ENCODE data around the gene POU2AF3.
"Not testable (repeated sequence)": the region's sequence is repeated elsewhere in the genome, so short reads cannot be mapped to it uniquely, and the experiment has no call there.

The POU2AF3 gene

GRCh38 chr11:111307472-111308108 is 9.2 kb downstream of the POU2AF3 start:
- Histone ChIP-seq H3K4me3 (ENCODE audit: insufficient read length, low read depth) (no peak overlapping the region), H3K27me3 (ENCODE audit: insufficient read depth, insufficient read length) (no peaks in the 10 kb centered on the region), H3K36me3 (ENCODE audit: insufficient read depth, insufficient read length, low read length) (no peaks in the 10 kb centered on the region), H3K4me1 (ENCODE audit: insufficient read depth, insufficient read length) (no peaks in the 10 kb centered on the region), H3K9me3 (ENCODE audit: insufficient read depth, low read length) (no peaks in the 10 kb centered on the region), H3K9ac (ENCODE audit: insufficient read length, low read depth) (no peak overlapping the region)
- TF ChIP-seq ZNF274 (IDR thresholded peaks at IDR 0.05; ENCODE audit: low read depth, low read length) (no peak), YY1 (IDR thresholded peaks at IDR 0.05; ENCODE audit: insufficient read depth, insufficient read length) (no peak), SUZ12 (IDR thresholded peaks at IDR 0.05; ENCODE audit: extremely low read depth, insufficient read depth, insufficient read length) (no peak)
- DNase-seq (ENCODE audit: low read depth, low spot score), result no peak

GRCh38 chr11:111308140-111308539 is 9.8 kb downstream of the POU2AF3 start:
- Histone ChIP-seq H3K4me1 (ENCODE audit: insufficient read depth, insufficient read length) (no peaks in the 10 kb centered on the region), H3K27me3 (ENCODE audit: insufficient read depth, insufficient read length) (no peaks in the 10 kb centered on the region), H3K9ac (ENCODE audit: insufficient read length, low read depth) (no peak overlapping the region), H3K4me3 (ENCODE audit: insufficient read length, low read depth) (no peak overlapping the region), H3K36me3 (ENCODE audit: insufficient read depth, insufficient read length, low read length) (no peaks in the 10 kb centered on the region), H3K9me3 (ENCODE audit: insufficient read depth, low read length) (no peaks in the 10 kb centered on the region)
- no peak for TF ChIP-seq ZNF274 (IDR thresholded peaks at IDR 0.05; ENCODE audit: low read depth, low read length)
- TF ChIP-seq SUZ12 (IDR thresholded peaks at IDR 0.05; ENCODE audit: extremely low read depth, insufficient read depth, insufficient read length), result no peak
- no peak for TF ChIP-seq YY1 (IDR thresholded peaks at IDR 0.05; ENCODE audit: insufficient read depth, insufficient read length)
- DNase-seq (ENCODE audit: low read depth, low spot score), result no peak

GRCh38 chr11:111309215-111309915 is 11.0 kb downstream of the POU2AF3 start:
- Histone ChIP-seq H3K36me3 (ENCODE audit: insufficient read depth, insufficient read length, low read length) (no peaks in the 10 kb centered on the region), H3K9ac (ENCODE audit: insufficient read length, low read depth) (no peak overlapping the region), H3K4me3 (ENCODE audit: insufficient read length, low read depth) (no peak overlapping the region), H3K9me3 (ENCODE audit: insufficient read depth, low read length) (no peaks in the 10 kb centered on the region), H3K4me1 (ENCODE audit: insufficient read depth, insufficient read length) (no peaks in the 10 kb centered on the region), H3K27me3 (ENCODE audit: insufficient read depth, insufficient read length) (no peaks in the 10 kb centered on the region)
- DNase-seq (ENCODE audit: low read depth, low spot score), result no peak
- TF ChIP-seq SUZ12 (IDR thresholded peaks at IDR 0.05; ENCODE audit: extremely low read depth, insufficient read depth, insufficient read length) (no peak), YY1 (IDR thresholded peaks at IDR 0.05; ENCODE audit: insufficient read depth, insufficient read length) (no peak), ZNF274 (IDR thresholded peaks at IDR 0.05; ENCODE audit: low read depth, low read length) (no peak)

GRCh38 chr11:111310088-111310487 is 11.7 kb downstream of the POU2AF3 start:
- H3K9me3 ChIP-seq (ENCODE audit: insufficient read depth, low read length), result no peaks in the 10 kb centered on the region
- H3K27me3 ChIP-seq (ENCODE audit: insufficient read depth, insufficient read length), result no peaks in the 10 kb centered on the region
- no peak for DNase-seq (ENCODE audit: low read depth, low spot score)
- H3K36me3 ChIP-seq (ENCODE audit: insufficient read depth, insufficient read length, low read length), result no peaks in the 10 kb centered on the region
- no peak overlapping the region for H3K4me3 ChIP-seq (ENCODE audit: insufficient read length, low read depth)
- H3K9ac ChIP-seq (ENCODE audit: insufficient read length, low read depth), result no peak overlapping the region
- H3K4me1 ChIP-seq (ENCODE audit: insufficient read depth, insufficient read length), result no peaks in the 10 kb centered on the region
- TF ChIP-seq ZNF274 (IDR thresholded peaks at IDR 0.05; ENCODE audit: low read depth, low read length) (no peak), SUZ12 (IDR thresholded peaks at IDR 0.05; ENCODE audit: extremely low read depth, insufficient read depth, insufficient read length) (no peak), YY1 (IDR thresholded peaks at IDR 0.05; ENCODE audit: insufficient read depth, insufficient read length) (no peak)

- no peak overlapping the region for H3K9ac ChIP-seq (ENCODE audit: insufficient read length, low read depth)
- no peaks in the 10 kb centered on the region for H3K27me3 ChIP-seq (ENCODE audit: insufficient read depth, insufficient read length)
- H3K9me3 ChIP-seq (ENCODE audit: insufficient read depth, low read length), result no peaks in the 10 kb centered on the region
- TF ChIP-seq ZNF274 (IDR thresholded peaks at IDR 0.05; ENCODE audit: low read depth, low read length) (no peak), YY1 (IDR thresholded peaks at IDR 0.05; ENCODE audit: insufficient read depth, insufficient read length) (no peak), SUZ12 (IDR thresholded peaks at IDR 0.05; ENCODE audit: extremely low read depth, insufficient read depth, insufficient read length) (no peak)
- no peak for DNase-seq (ENCODE audit: low read depth, low spot score)
- H3K4me3 ChIP-seq (ENCODE audit: insufficient read length, low read depth), result no peak overlapping the region
- H3K4me1 ChIP-seq (ENCODE audit: insufficient read depth, insufficient read length), result no peaks in the 10 kb centered on the region
- H3K36me3 ChIP-seq (ENCODE audit: insufficient read depth, insufficient read length, low read length), result no peaks in the 10 kb centered on the region
Measured at GRCh38 chr11:111310723-111311122, 12.4 kb downstream of the POU2AF3 start.

- DNase-seq (ENCODE audit: low read depth, low spot score), result no peak
- Histone ChIP-seq H3K27me3 (ENCODE audit: insufficient read depth, insufficient read length) (no peaks in the 10 kb centered on the region), H3K36me3 (ENCODE audit: insufficient read depth, insufficient read length, low read length) (no peaks in the 10 kb centered on the region), H3K9ac (ENCODE audit: insufficient read length, low read depth) (no peak overlapping the region), H3K4me3 (ENCODE audit: insufficient read length, low read depth) (no peak overlapping the region), H3K4me1 (ENCODE audit: insufficient read depth, insufficient read length) (no peaks in the 10 kb centered on the region), H3K9me3 (ENCODE audit: insufficient read depth, low read length) (no peaks in the 10 kb centered on the region)
- TF ChIP-seq SUZ12 (IDR thresholded peaks at IDR 0.05; ENCODE audit: extremely low read depth, insufficient read depth, insufficient read length), result no peak
- TF ChIP-seq YY1 (IDR thresholded peaks at IDR 0.05; ENCODE audit: insufficient read depth, insufficient read length), result no peak
- TF ChIP-seq ZNF274 (IDR thresholded peaks at IDR 0.05; ENCODE audit: low read depth, low read length), result no peak
Measured at GRCh38 chr11:111312076-111312475, 13.7 kb downstream of the POU2AF3 start.

GRCh38 chr11:111319296-111319695 is 20.9 kb downstream of the POU2AF3 start:
- Histone ChIP-seq H3K4me1 (ENCODE audit: insufficient read depth, insufficient read length) (peaks cover 4% of the 10 kb centered on the region), H3K4me3 (ENCODE audit: insufficient read length, low read depth) (no peak overlapping the region), H3K27me3 (ENCODE audit: insufficient read depth, insufficient read length) (no peaks in the 10 kb centered on the region), H3K9ac (ENCODE audit: insufficient read length, low read depth) (no peak overlapping the region), H3K36me3 (ENCODE audit: insufficient read depth, insufficient read length, low read length) (no peaks in the 10 kb centered on the region), H3K9me3 (ENCODE audit: insufficient read depth, low read length) (no peaks in the 10 kb centered on the region)
- DNase-seq (ENCODE audit: low read depth, low spot score), result no peak
- no peak for TF ChIP-seq SUZ12 (IDR thresholded peaks at IDR 0.05; ENCODE audit: extremely low read depth, insufficient read depth, insufficient read length)
- no peak for TF ChIP-seq YY1 (IDR thresholded peaks at IDR 0.05; ENCODE audit: insufficient read depth, insufficient read length)

- not testable (repeated sequence) for H3K27me3 ChIP-seq (ENCODE audit: insufficient read depth, insufficient read length); H3K4me3 ChIP-seq (ENCODE audit: insufficient read length, low read depth); DNase-seq (ENCODE audit: low read depth, low spot score); H3K9ac ChIP-seq (ENCODE audit: insufficient read length, low read depth); H3K4me1 ChIP-seq (ENCODE audit: insufficient read depth, insufficient read length); H3K36me3 ChIP-seq (ENCODE audit: insufficient read depth, insufficient read length, low read length); H3K9me3 ChIP-seq (ENCODE audit: insufficient read depth, low read length)
Measured at GRCh38 chr11:111320199-111320598, 21.9 kb downstream of the POU2AF3 start.
